ENCODE results near the gene ZNF576. TPM values are rescaled to one million over a fixed set of nuclear protein-coding genes. Genes with fewer than 3 reads are reported as not detected.

ZNF576 gene
- total and polyA plus RNA-seq, 2 donors (not counting 1 experiment from before 2014, with no cell fraction given), result 7.9 to 17.3 TPM

GRCh38 chr19:43575955-43576878 lies 20.2 kb upstream of the ZNF576 start:
- Histone ChIP-seq H3K27me3 (replicated peaks in 1 of 4; ENCODE audit: control extremely low read depth in 1 of 4, control insufficient read depth in 3 of 4, insufficient read depth in 4 of 4, low read length in 3 of 4) (no peaks in the 10 kb centered on the region), H3K36me3 (replicated peaks in 1 of 2; ENCODE audit: control extremely low read depth in 1 of 2, control insufficient read depth in 1 of 2, extremely low read depth in 1 of 2, insufficient read depth in 2 of 2, low read length in 1 of 2) (peaks cover 0 to 10% of the 10 kb centered on the region in 2 experiments), H3K4me2 (replicated peaks; ENCODE audit: low read depth, low read length, poor library complexity, severe bottlenecking) (peak overlapping the region; percentile 84), H3K9me3 (ENCODE audit: control extremely low read depth in 1 of 3, control insufficient read depth in 2 of 3, insufficient read depth in 1 of 3, low read length in 2 of 3) (no peaks in the 10 kb centered on the region), H3K79me2 (ENCODE audit: control insufficient read depth, insufficient read depth, low read length) (peaks cover 32% of the 10 kb centered on the region), H3K4me1 (ENCODE audit: control insufficient read depth in 2 of 2, insufficient read depth in 2 of 2, low read length in 2 of 2) (peaks cover 16 to 37% of the 10 kb centered on the region in 2 donors), H3K4me3 (ENCODE audit: control extremely low read depth in 1 of 5, extremely low read depth in 1 of 5, insufficient read depth in 1 of 5, low read depth in 2 of 5, low read length in 4 of 5) (peak overlapping the region; percentile 38 to 98 (median 82)), H4K20me1 (ENCODE audit: control insufficient read depth, insufficient read depth, low read length, poor library complexity, severe bottlenecking) (no peaks in the 10 kb centered on the region), H2AFZ (ENCODE audit: insufficient read depth, low read depth, low read length, poor library complexity, severe bottlenecking) (peak overlapping the region; percentile 59), H3K9ac (ENCODE audit: low read length) (peak overlapping the region; percentile 57), H3K27ac (ENCODE audit: low read length in 2 of 2) (peak overlapping the region; percentile 38 to 63)
- WGBS (ENCODE audit: insufficient coverage), result 79% methylated on average over 29 of the region's 37 CpGs
- no peaks in the 10 kb centered on the region for H3K9me3 Mint-ChIP-seq (ENCODE audit: insufficient read depth)
- no peaks in the 10 kb centered on the region for H3K27me3 Mint-ChIP-seq
- H3K4me3 Mint-ChIP-seq, result peak overlapping the region; percentile 97
- ChIA-PET CTCF (interaction anchor here (1.6 to 3.2 kb wide), 2 partner anchors 21 to 129 kb away, joined by 6 to 20 read pairs; no protein-coding TSS in a partner anchor), POLR2A (interaction anchor here (0.6 to 3.3 kb wide), 4 partner anchors 17 to 178 kb away, joined by 3 to 15 read pairs (median 8); partner anchors contain the start of genes IRGQ, ZNF575 and ZNF576)
- DNase-seq (no peak), ATAC-seq (ENCODE audit: low read depth) (peak; percentile 5)
- H3K27ac Mint-ChIP-seq, result peak overlapping the region; percentile 78
- intact Hi-C loops (cut with micrococcal nuclease), result loop anchor here (1.0 kb wide), 5 partner anchors 13 to 206 kb away; partner anchors contain the start of genes IRGQ, ZNF428, ZNF575 and ZNF576
- H3K4me1 Mint-ChIP-seq, result peaks cover 35% of the 10 kb centered on the region
- TF ChIP-seq CTCF (IDR thresholded peaks at IDR 0.05), result no peak
- TF ChIP-seq EZH2 (IDR thresholded peaks at IDR 0.05; ENCODE audit: borderline replicate concordance, insufficient read depth, low read depth, low read length, poor library complexity, severe bottlenecking), result no peak
